NCI-H1930 (cell line): ENCODE results near the gene EFCC1.
A peak's percentile ranks its signal among the peaks of the same experiment; 100 is the strongest.

Experiments used
- DNase-seq, 2 experiments: peaks; one replicate each; lab custom pipeline; 2025; lab: John Stamatoyannopoulos, UW

Gene EFCC1

GRCh38 chr3:129001101-129001805 is at the start of gene EFCC1:
EFCC1 (plus strand) TSS chr3:129001304; CDS start chr3:129001629, 325 bp downstream.
- no peak for DNase-seq

- no peak for DNase-seq
Measured at GRCh38 chr3:128956440-128956839, 44.7 kb upstream of the EFCC1 start.

GRCh38 chr3:128965280-128965679 is 35.8 kb upstream of the EFCC1 start:
- no peak for DNase-seq

- DNase-seq: no peak
Measured at GRCh38 chr3:128965818-128966217, 35.3 kb upstream of the EFCC1 start.

- no peak for DNase-seq
Measured at GRCh38 chr3:128967748-128968355, 33.3 kb upstream of the EFCC1 start.

GRCh38 chr3:128969993-128970739 is 30.9 kb upstream of the EFCC1 start:
- peak; percentile 28 to 33 for DNase-seq

- no peak for DNase-seq
Measured at GRCh38 chr3:128970740-128971047, 30.4 kb upstream of the EFCC1 start.

GRCh38 chr3:128971421-128972100 is 29.5 kb upstream of the EFCC1 start:
- no peak for DNase-seq

- DNase-seq: no peak
Measured at GRCh38 chr3:128973988-128974564, 27.0 kb upstream of the EFCC1 start.

GRCh38 chr3:128975276-128975675 is 25.8 kb upstream of the EFCC1 start:
- no peak for DNase-seq

GRCh38 chr3:128983293-128984069 is 17.6 kb upstream of the EFCC1 start:
- DNase-seq: no peak

GRCh38 chr3:128984596-128984995 is 16.5 kb upstream of the EFCC1 start:
- no peak for DNase-seq

GRCh38 chr3:128987302-128988100 is 13.6 kb upstream of the EFCC1 start:
- no peak for DNase-seq

- no peak for DNase-seq
Measured at GRCh38 chr3:128988286-128988685, 12.8 kb upstream of the EFCC1 start.

GRCh38 chr3:128991355-128991895 is 9.7 kb upstream of the EFCC1 start:
- no peak for DNase-seq

- no peak for DNase-seq
Measured at GRCh38 chr3:128992926-128993460, 8.1 kb upstream of the EFCC1 start.

GRCh38 chr3:128993461-128994172 is 7.5 kb upstream of the EFCC1 start, which contains the start of gene CFAP92:
CFAP92 (minus strand) TSS chr3:128994076; CDS start chr3:128993304, 772 bp downstream.
- peak; percentile 77 to 83 for DNase-seq

- DNase-seq: no peak
Measured at GRCh38 chr3:128994173-128994512, 7.0 kb upstream of the EFCC1 start.
